K562 (cell line): ENCODE data around the gene FBXO33. TPM values are rescaled to one million over a fixed set of nuclear protein-coding genes. Genes with fewer than 3 reads are reported as not detected.

Experiments used
- CBFA2T2 ChIP-seq: fragments of 450-650 bp; conservative IDR thresholded peaks from 2 replicates; pipeline ENCODE4 v1.6.1; 2017; ENCODE audit warnings: mild to moderate bottlenecking
- CBFA2T3 ChIP-seq: fragments of 450-650 bp; IDR thresholded peaks from 2 replicates; pipeline ENCODE4 v1.6.1; 2017
- CHD1 ChIP-seq: fragments of 200-600 bp; sonication (generic); IDR thresholded peaks from one replicate; pipeline ENCODE4 v1.6.1; 2012; ENCODE audit warnings: mild to moderate bottlenecking, moderate library complexity, low read length, inconsistent platforms
- HDGF ChIP-seq: fragments of 450-650 bp; IDR thresholded peaks from 2 replicates; pipeline ENCODE4 v1.6.1; 2016
- MYNN ChIP-seq, 2 experiments: sonication (generic); formaldehyde crosslinking in 1 of 2; IDR thresholded peaks; 2 replicates each; pipeline versions ENCODE4 v1.5.0 to v1.6.1; 2016 to 2020; ENCODE audit warnings: antibody characterized with exemption in 1 of 2, missing genetic modification reagents in 1 of 2
- ZNF76 ChIP-seq: fragments of 250-450 bp; sonication (Bioruptor Pico); IDR thresholded peaks from 2 replicates; pipeline ENCODE4 v1.4.0; 2020; ENCODE audit warnings: mild to moderate bottlenecking, moderate library complexity, borderline replicate concordance
- polyA plus RNA-seq, 8 experiments: library from polyadenylated mRNA; depleted of rRNA in 4 of 8; stranded (reverse) in 5 of 8; unstranded in 3 of 8; fragments of >200 nt; fragmentation: Nextera tagmentation in 2 of 8; fragmentation: Illumina TruSeq in 1 of 8; extraction: Ambion mirVana in 2 of 8; extraction: Trizol in 1 of 8; gene quantifications; 2 replicates each; pipeline versions ENCODE4 v1.2.1 to v1.2.3, GENCODE V29; 2011 to 2014; ENCODE audit warnings: inconsistent platforms in 1 of 8, missing spikeins in 1 of 8
- total RNA-seq, 7 experiments: library from RNA; depleted of rRNA in 6 of 7; stranded (reverse); fragments of >200 nt in 6 of 7; fragmentation: Illumina TruSeq in 2 of 7; extraction: Trizol in 2 of 7; gene quantifications; 2 replicates each; pipeline versions ENCODE4 v1.2.1 to v1.2.3, GENCODE V29; 2011 to 2021; ENCODE audit warnings: low replicate concordance in 1 of 7
- TF ChIP-seq, protein P1 (sequence below): fragments of 250-450 bp; sonication (Bioruptor Pico); IDR thresholded peaks from 2 replicates; pipeline ENCODE4 v1.4.0; 2020; ENCODE audit warnings: mild to moderate bottlenecking, moderate library complexity
- TF ChIP-seq, protein P2 (sequence below): IDR thresholded peaks from 2 replicates; pipeline ENCODE4 v1.6.1; 2012; ENCODE audit warnings: low read depth, low read length, improper control_type of control experiment, borderline replicate concordance
- TF ChIP-seq, protein P3 (sequence below): fragments of 250-450 bp; sonication (Bioruptor Pico); IDR thresholded peaks from 2 replicates; pipeline ENCODE4 v1.5.0; 2022; ENCODE audit warnings: mild to moderate bottlenecking
- TF ChIP-seq, protein P4 (sequence below), 2 experiments: fragments of 450-650 bp; formaldehyde crosslinking in 1 of 2; IDR thresholded peaks; 2 replicates each; pipeline versions ENCODE4 v1.4.0 to v1.6.1; 2014 to 2020; ENCODE audit warnings: mild to moderate bottlenecking in 2 of 2, borderline replicate concordance in 1 of 2, low read depth in 1 of 2

Gene FBXO33
- total and polyA plus RNA-seq, 9 of the 15 experiments (the other 6 are each of a cell fraction or from before 2014, with no cell fraction given), result 1.6 to 7.5 (median 5.0) TPM

DNA sequence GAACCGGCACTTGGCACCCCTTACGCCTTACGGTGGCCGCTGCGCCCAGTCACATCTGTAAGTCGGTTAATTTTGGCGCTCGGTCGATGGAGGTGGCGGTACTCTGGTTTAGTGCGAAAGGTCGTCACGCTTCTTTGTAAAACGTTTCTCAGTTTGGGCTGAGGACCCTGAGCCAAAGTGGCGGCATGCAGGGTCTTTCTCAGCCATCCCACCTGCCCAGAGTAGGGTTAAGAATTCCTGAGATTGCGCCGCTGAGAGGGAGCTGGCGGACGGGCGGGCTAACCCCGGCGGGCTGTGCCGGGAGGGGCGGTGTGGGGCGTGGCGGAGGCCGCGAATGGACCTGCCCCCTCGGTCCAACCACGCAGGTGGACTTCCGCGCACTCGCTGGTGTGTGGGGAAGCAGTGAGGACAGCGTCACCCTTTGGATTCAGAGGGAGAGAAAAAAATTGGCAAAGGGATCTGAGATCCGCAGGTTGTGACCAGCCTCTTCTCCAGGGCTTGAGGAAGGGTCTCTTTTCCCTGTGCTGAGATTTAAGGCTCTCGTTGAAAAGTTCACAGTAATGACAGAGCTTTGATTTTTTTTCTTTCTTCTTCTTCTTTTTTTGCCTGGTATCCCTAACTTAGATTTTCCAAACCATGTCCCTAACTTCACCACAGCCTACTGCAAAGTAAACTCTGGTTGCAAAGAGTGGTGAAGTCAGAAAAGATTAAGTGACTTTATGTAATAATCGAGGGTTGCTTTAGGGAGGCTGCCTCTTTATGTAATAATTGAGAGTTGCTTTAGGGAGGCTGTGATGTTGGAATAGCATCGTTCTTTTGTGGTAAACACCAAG lies 602 bp upstream of the FBXO33 start (continued):
- TF ChIP-seq, protein P1, sequence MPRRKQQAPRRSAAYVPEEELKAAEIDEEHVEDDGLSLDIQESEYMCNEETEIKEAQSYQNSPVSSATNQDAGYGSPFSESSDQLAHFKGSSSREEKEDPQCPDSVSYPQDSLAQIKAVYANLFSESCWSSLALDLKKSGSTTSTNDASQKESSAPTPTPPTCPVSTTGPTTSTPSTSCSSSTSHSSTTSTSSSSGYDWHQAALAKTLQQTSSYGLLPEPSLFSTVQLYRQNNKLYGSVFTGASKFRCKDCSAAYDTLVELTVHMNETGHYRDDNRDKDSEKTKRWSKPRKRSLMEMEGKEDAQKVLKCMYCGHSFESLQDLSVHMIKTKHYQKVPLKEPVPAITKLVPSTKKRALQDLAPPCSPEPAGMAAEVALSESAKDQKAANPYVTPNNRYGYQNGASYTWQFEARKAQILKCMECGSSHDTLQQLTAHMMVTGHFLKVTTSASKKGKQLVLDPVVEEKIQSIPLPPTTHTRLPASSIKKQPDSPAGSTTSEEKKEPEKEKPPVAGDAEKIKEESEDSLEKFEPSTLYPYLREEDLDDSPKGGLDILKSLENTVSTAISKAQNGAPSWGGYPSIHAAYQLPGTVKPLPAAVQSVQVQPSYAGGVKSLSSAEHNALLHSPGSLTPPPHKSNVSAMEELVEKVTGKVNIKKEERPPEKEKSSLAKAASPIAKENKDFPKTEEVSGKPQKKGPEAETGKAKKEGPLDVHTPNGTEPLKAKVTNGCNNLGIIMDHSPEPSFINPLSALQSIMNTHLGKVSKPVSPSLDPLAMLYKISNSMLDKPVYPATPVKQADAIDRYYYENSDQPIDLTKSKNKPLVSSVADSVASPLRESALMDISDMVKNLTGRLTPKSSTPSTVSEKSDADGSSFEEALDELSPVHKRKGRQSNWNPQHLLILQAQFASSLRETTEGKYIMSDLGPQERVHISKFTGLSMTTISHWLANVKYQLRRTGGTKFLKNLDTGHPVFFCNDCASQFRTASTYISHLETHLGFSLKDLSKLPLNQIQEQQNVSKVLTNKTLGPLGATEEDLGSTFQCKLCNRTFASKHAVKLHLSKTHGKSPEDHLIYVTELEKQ (CRISPR knock-in tag), result no peak
- TF ChIP-seq CHD1 (no peak), CBFA2T2 (no peak), HDGF (no peak), CBFA2T3 (no peak), MYNN (IDR thresholded peaks at IDR 0.05) (no peak), MYNN (CRISPR knock-in tag; IDR thresholded peaks at IDR 0.05) (no peak), ZNF76 (CRISPR knock-in tag) (no peak)
- TF ChIP-seq, protein P2, sequence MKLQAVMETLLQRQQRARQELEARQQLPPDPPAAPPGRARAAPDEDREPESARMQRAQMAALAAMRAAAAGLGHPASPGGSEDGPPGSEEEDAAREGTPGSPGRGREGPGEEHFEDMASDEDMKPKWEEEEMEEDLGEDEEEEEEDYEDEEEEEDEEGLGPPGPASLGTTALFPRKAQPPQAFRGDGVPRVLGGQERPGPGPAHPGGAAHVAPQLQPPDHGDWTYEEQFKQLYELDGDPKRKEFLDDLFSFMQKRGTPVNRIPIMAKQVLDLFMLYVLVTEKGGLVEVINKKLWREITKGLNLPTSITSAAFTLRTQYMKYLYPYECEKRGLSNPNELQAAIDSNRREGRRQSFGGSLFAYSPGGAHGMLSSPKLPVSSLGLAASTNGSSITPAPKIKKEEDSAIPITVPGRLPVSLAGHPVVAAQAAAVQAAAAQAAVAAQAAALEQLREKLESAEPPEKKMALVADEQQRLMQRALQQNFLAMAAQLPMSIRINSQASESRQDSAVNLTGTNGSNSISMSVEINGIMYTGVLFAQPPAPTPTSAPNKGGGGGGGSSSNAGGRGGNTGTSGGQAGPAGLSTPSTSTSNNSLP, result no peak
- TF ChIP-seq, protein P3, sequence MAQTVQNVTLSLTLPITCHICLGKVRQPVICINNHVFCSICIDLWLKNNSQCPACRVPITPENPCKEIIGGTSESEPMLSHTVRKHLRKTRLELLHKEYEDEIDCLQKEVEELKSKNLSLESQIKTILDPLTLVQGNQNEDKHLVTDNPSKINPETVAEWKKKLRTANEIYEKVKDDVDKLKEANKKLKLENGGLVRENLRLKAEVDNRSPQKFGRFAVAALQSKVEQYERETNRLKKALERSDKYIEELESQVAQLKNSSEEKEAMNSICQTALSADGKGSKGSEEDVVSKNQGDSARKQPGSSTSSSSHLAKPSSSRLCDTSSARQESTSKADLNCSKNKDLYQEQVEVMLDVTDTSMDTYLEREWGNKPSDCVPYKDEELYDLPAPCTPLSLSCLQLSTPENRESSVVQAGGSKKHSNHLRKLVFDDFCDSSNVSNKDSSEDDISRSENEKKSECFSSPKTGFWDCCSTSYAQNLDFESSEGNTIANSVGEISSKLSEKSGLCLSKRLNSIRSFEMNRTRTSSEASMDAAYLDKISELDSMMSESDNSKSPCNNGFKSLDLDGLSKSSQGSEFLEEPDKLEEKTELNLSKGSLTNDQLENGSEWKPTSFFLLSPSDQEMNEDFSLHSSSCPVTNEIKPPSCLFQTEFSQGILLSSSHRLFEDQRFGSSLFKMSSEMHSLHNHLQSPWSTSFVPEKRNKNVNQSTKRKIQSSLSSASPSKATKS, result no peak
- TF ChIP-seq, protein P4, sequence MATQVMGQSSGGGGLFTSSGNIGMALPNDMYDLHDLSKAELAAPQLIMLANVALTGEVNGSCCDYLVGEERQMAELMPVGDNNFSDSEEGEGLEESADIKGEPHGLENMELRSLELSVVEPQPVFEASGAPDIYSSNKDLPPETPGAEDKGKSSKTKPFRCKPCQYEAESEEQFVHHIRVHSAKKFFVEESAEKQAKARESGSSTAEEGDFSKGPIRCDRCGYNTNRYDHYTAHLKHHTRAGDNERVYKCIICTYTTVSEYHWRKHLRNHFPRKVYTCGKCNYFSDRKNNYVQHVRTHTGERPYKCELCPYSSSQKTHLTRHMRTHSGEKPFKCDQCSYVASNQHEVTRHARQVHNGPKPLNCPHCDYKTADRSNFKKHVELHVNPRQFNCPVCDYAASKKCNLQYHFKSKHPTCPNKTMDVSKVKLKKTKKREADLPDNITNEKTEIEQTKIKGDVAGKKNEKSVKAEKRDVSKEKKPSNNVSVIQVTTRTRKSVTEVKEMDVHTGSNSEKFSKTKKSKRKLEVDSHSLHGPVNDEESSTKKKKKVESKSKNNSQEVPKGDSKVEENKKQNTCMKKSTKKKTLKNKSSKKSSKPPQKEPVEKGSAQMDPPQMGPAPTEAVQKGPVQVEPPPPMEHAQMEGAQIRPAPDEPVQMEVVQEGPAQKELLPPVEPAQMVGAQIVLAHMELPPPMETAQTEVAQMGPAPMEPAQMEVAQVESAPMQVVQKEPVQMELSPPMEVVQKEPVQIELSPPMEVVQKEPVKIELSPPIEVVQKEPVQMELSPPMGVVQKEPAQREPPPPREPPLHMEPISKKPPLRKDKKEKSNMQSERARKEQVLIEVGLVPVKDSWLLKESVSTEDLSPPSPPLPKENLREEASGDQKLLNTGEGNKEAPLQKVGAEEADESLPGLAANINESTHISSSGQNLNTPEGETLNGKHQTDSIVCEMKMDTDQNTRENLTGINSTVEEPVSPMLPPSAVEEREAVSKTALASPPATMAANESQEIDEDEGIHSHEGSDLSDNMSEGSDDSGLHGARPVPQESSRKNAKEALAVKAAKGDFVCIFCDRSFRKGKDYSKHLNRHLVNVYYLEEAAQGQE (IDR thresholded peaks at IDR 0.05; ENCODE audit: borderline replicate concordance), result 0 out of 2 replicates have a peak, but pooled peaks have one; percentile 2
- TF ChIP-seq, protein P4 (CRISPR knock-in tag; IDR thresholded peaks at IDR 0.05; ENCODE audit: low read depth), result no peak
